DND-41 (cell line): ENCODE measurements around the gene NFATC2.

Experiments used
- ATAC-seq: fragments of 200-7000 bp; cut with Tn5 transposase; 3 replicates; pipeline ENCODE4 v1.9.1; 2021; ENCODE audit warnings: low read depth; ENCODE audit not compliant: insufficient read depth
- DNase-seq: peaks from one replicate; pipeline ENCODE4 v3.0.0-alpha.2; 2020
- H2AFZ ChIP-seq: 2 replicates; pipeline ENCODE4 v1.6.0; 2012; ENCODE audit warnings: low read depth, low read length
- H3K27ac ChIP-seq: 2 replicates; pipeline ENCODE4 v1.5.1; 2012; ENCODE audit warnings: low read length, inconsistent platforms
- H3K27me3 ChIP-seq: fragments of 200-600 bp; sonication (generic); 2 replicates; pipeline ENCODE4 v1.6.0; 2012; ENCODE audit warnings: low read length, mild to moderate bottlenecking, inconsistent platforms; ENCODE audit not compliant: insufficient read depth, poor library complexity
- H3K36me3 ChIP-seq: 2 replicates; pipeline ENCODE4 v1.5.1; 2012; ENCODE audit warnings: low read length, inconsistent platforms; ENCODE audit not compliant: insufficient read depth
- H3K4me1 ChIP-seq: 2 replicates; pipeline ENCODE4 v1.5.1; 2012; ENCODE audit warnings: mild to moderate bottlenecking, low read length; ENCODE audit not compliant: insufficient read depth
- H3K4me2 ChIP-seq: 2 replicates; pipeline ENCODE4 v1.6.0; 2012; ENCODE audit warnings: mild to moderate bottlenecking, moderate library complexity, low read length, inconsistent platforms; ENCODE audit not compliant: insufficient read depth
- H3K4me3 ChIP-seq, 2 experiments: fragments of 200-600 bp in 1 of 2; shearing (Covaris generic) in 1 of 2; 2 replicates each; pipeline ENCODE4 v1.5.1; 2012 to 2016; ENCODE audit warnings: inconsistent platforms in 2 of 2, low read length in 2 of 2, mild to moderate bottlenecking in 2 of 2, low read depth in 1 of 2, moderate library complexity in 1 of 2
- H3K79me2 ChIP-seq: 2 replicates; pipeline ENCODE4 v1.6.0; 2012; ENCODE audit warnings: low read length, inconsistent platforms; ENCODE audit not compliant: insufficient read depth
- H3K9ac ChIP-seq: 2 replicates; pipeline ENCODE4 v1.6.0; 2012; ENCODE audit warnings: low read depth, mild to moderate bottlenecking, inconsistent platforms, low read length, moderate library complexity
- H3K9me3 ChIP-seq: 2 replicates; pipeline ENCODE4 v1.5.1; 2012; ENCODE audit warnings: low read length, moderate library complexity, mild to moderate bottlenecking, inconsistent platforms; ENCODE audit not compliant: insufficient read depth, severe bottlenecking
- H4K20me1 ChIP-seq: 2 replicates; pipeline ENCODE4 v1.6.0; 2012; ENCODE audit warnings: low read length; ENCODE audit not compliant: insufficient read depth
- CTCF ChIP-seq: IDR thresholded peaks from 2 replicates; pipeline ENCODE4 v1.5.1; 2012; ENCODE audit warnings: borderline replicate concordance, low read length, moderate library complexity, mild to moderate bottlenecking; ENCODE audit not compliant: poor library complexity, severe bottlenecking; ENCODE audit errors: extremely low read depth
- EZH2 ChIP-seq: IDR thresholded peaks from 3 replicates; pipeline ENCODE4 v1.6.1; 2012; ENCODE audit warnings: borderline replicate concordance, low read depth, mild to moderate bottlenecking, moderate library complexity, low read length, inconsistent platforms; ENCODE audit not compliant: severe bottlenecking

Gene NFATC2

DNA sequence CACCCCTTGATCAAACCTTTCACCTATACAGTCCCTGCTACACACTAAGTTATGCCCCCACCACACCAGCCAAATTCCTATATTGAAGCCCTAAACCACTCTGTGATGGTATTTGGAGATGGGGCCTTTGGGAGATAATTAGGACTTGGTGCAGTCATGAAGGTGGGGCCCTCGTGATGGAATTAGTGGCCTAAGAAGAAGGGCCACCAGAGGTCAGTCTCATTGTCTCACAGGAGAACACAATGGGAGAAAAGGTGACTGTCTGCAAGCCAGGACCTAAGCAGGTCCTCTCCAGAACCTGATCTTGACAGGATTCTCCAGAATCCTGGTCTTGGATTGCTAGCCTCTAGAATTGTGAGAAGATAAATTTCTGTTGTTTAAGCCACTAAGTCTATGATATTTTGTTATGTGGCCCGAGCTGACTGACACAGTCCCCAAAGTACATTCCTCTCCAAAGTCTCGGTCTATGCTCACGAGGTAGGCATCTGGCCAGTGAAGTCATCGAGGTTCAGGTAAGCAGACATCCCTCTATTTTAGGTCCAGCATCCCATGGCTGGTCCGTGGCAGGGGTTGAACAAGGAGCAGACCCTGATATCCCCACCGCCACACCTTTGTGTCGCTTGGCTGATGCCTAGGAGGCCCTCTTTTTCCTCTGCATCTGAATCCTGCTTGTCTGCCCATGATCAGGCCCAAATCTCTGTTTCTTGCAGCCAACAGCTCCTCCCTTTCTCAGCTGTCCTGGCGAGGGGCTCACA, 138.9 kb downstream of the NFATC2 start:
- Histone ChIP-seq H3K27me3 (no peaks in the 10 kb centered on the region), H3K9me3 (no peaks in the 10 kb centered on the region), H3K27ac (no peak overlapping the region), H3K79me2 (no peaks in the 10 kb centered on the region), H3K4me3 (no peak overlapping the region), H3K9ac (no peak overlapping the region), H3K4me1 (no peaks in the 10 kb centered on the region), H2AFZ (no peak overlapping the region), H3K36me3 (no peaks in the 10 kb centered on the region), H3K4me2 (no peak overlapping the region), H4K20me1 (no peaks in the 10 kb centered on the region)
- ATAC-seq: no peak
- TF ChIP-seq CTCF (no peak), EZH2 (no peak)
- DNase-seq: no peak

- no peak for DNase-seq
- H3K27ac ChIP-seq: no peak overlapping the region
- no peak for TF ChIP-seq CTCF
- no peak for TF ChIP-seq EZH2
- H2AFZ ChIP-seq: no peak overlapping the region
- H3K4me2 ChIP-seq: no peak overlapping the region
- no peak overlapping the region for H3K4me3 ChIP-seq
- H3K36me3 ChIP-seq: no peaks in the 10 kb centered on the region
- H3K9ac ChIP-seq: no peak overlapping the region
- no peak; the same call in 2 of the 3 replicates for ATAC-seq
- H3K4me1 ChIP-seq: no peaks in the 10 kb centered on the region
- H4K20me1 ChIP-seq: no peaks in the 10 kb centered on the region
- H3K27me3 ChIP-seq: no peaks in the 10 kb centered on the region
- H3K9me3 ChIP-seq: no peaks in the 10 kb centered on the region
- H3K79me2 ChIP-seq: no peaks in the 10 kb centered on the region
Observed at GRCh38 chr20:51402201-51402600, 140.3 kb downstream of the NFATC2 start.

- ATAC-seq: no peak
- no peak overlapping the region for H3K27ac ChIP-seq
Observed at GRCh38 chr20:51401496-51401895, 141.0 kb downstream of the NFATC2 start.

More at GRCh38 chr20:51401496-51401895, 141.0 kb downstream of the NFATC2 start:
- Histone ChIP-seq H3K79me2 (no peaks in the 10 kb centered on the region), H3K36me3 (no peaks in the 10 kb centered on the region), H3K9ac (no peak overlapping the region), H2AFZ (no peak overlapping the region), H4K20me1 (no peaks in the 10 kb centered on the region), H3K4me3 (no peak overlapping the region), H3K4me1 (no peaks in the 10 kb centered on the region), H3K4me2 (no peak overlapping the region), H3K27me3 (no peaks in the 10 kb centered on the region), H3K9me3 (no peaks in the 10 kb centered on the region)
- no peak for DNase-seq
- TF ChIP-seq CTCF: no peak
- TF ChIP-seq EZH2: no peak
